Glomerular visceral epithelial cell (primary cell): ENCODE results near the gene ZNF629.
"Not testable (repeated sequence)": the region's sequence is repeated elsewhere in the genome, so short reads cannot be mapped to it uniquely, and the experiment has no call there.

Experiments used
- DNase-seq: peaks from one replicate; pipeline ENCODE4 v3.0.0-alpha.2; 2016; ENCODE audit errors: extremely low spot score

ZNF629 gene

GRCh38 chr16:30786936-30787612, at the start of gene ZNF629:
TSS of gene ZNF629 (minus strand) at chr16:30787205. CDS start at chr16:30784482, 2,723 bp downstream.
- DNase-seq: peak; percentile 59

GRCh38 chr16:30834130-30834740, 47.2 kb upstream of the ZNF629 start:
- DNase-seq: no peak

GRCh38 chr16:30830072-30830417, 43.0 kb upstream of the ZNF629 start:
- DNase-seq: no peak

DNA sequence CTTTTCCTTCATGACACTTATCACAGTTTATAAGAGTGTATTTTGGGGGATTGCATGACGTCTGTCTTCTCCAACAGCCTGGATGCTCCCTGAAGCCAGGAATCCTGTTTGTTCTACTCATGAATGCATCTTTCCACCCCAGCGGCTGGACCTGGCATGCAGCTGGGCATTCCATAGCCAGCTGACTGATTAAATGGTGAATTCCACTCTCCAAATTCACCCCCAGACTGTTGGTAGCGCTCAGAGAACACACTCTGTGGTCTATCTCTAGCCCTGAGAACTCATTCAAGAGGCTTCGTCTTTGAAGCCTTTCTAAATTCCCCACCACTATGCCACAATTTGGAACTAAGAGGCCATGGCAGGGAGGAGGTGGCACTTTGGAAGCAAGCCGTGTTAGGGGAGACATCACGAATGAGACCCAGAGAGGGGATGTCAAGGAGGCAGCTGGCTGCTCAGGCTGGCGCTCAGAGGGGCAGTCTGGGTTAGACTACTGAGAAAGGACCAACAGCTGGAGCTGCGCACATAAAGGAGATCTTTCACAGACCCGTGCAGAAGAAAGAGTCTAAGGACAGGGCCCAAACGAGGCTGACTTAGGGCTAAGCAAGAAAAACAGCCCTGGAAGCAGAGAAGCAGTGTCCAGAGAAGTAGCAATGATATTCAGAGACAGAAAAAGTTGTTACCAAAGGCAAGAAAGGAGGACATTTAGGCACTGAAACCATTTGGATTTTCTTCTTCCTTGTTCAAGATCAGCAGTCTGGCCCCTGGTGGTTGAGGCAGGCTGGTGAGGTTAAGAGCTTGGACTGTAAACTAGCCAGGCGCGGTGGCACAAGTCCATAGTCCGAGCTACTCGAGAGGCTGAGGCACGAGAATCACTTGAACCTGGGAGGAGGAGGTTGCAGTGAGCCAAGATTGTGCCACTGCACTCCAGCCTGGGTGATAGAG, 42.4 kb upstream of the ZNF629 start:
- no peak for DNase-seq

GRCh38 chr16:30821891-30822290, 34.9 kb upstream of the ZNF629 start:
- no peak for DNase-seq

GRCh38 chr16:30821441-30821840, 34.4 kb upstream of the ZNF629 start:
- DNase-seq: not testable (repeated sequence)

DNA sequence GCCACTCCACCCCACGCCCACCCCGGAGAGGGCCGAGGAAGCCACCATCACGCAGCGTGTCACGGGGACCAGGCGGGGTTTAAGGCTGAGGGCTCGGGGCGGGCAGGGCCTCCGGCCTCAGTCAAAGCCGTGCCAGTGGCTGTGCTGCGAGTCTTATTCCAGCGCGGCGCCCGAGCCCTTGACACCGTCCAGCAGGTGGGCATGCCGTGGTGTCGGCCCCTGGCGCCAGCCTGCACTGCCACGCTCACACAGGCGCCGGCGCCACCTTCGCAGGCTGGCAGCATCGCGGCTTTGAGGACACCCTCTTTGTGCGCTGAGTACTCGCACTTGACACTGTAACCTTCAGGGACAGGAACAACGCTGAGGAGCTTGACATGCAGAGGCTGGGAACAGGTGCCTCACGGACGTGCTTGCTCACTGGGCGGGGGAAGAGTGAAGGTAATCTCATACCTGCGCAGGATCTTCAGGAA, 34.0 kb upstream of the ZNF629 start:
- no peak for DNase-seq

DNA sequence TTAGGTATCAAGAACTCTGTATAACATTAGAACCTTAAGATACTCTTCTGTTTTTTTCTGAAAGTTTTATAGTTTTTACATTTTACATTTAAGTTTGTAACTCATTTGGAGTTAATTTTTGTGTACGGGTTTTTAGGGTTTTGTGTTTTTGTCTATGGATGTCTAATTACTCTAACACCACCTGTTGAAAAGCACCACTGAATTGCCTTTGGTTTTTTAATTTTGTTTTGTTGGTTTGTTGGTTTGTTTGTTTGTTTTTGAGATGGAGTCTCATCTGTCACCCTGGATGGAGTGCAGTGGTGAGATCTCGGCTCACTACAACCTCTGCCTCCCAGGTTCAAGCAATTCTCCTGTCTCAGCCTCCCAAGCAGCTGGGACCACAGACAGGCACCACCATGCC, 29.8 kb upstream of the ZNF629 start:
- no peak for DNase-seq

GRCh38 chr16:30813821-30814189, 26.8 kb upstream of the ZNF629 start:
- no peak for DNase-seq

DNA sequence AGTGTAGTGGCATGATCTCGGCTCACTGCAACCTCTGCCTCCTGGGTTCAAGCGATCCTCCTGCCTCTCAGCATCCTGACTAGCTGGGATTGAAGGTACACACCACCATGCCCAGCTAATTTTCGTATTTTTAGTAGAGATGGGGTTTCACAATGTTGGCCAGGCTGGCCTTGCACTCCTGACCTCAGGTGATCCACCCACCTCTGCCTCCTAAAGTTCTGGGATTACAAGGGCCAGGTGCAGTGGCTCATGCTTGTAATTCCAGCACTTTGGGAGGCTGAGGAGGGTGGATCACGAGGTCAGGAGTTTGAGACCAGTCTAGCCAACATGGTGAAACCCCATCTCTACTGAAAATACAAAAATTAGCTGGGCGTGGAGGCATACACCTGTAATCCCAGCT, 22.7 kb upstream of the ZNF629 start:
- DNase-seq: not testable (repeated sequence)

DNA sequence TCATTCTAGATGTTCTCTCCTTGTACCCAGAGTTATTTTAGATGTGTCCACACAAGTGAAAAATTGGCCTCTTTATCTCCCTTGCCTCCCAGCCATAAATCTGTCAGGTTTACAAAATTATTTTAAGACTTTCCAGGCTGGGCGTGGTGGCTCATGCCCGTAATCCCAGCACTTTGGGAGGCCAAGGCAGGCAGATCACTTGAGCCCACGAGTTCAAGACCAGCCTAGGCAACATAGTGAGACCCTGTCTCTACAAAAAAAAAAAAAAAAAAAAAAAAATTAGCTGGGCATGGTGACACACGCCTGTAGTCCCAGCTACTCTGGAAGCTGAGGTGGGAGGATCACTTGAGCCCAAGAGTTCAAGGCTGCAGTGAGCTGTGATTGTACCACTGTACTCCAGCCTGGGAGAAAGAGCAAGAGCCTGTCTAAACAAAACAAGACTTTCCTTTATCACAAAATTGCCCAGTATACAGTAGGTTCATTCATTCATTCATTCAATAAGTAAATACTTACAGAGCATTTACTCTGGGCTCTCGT, 22.0 kb upstream of the ZNF629 start:
- not testable (repeated sequence) for DNase-seq

- no peak for DNase-seq
These were observed 21.1 kb upstream of the ZNF629 start for GRCh38 chr16:30808146-30808545.

GRCh38 chr16:30805370-30806169, 18.6 kb upstream of the ZNF629 start:
- peak; percentile 79 for DNase-seq

- no peak for DNase-seq
These were observed 18.0 kb upstream of the ZNF629 start for GRCh38 chr16:30805056-30805369.

- DNase-seq: no peak
These were observed 15.9 kb upstream of the ZNF629 start for GRCh38 chr16:30802936-30803335.

DNA sequence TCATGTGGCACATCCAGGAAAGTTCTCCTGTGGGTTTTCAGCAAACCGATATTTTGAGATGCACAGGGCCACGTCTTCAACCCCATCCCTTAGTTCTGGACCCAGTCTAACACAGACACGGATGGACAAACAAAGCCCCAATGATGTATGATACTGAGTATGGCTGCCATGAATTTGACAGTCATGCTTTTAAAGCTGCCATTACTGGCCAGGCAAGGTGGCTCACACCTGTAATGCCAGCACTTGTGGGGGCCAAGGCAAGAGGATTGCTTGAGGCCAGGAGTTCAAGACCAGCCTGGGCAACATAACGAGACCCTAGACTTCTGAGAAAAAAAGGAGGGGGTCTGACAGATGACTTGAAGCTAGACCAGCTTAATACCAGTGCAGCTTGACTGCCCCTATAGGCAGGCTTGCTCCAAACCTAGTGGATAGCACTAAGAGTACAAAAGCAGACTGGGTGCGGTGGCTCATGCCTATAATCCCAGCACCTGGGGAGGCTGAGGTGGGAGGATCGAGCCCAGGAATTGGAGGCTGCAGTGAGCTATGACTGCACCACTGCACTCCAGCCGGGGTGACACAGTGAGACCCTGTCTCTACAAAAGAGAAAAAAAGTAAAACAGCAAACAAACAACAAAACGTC, 10.8 kb upstream of the ZNF629 start:
- DNase-seq: no peak

DNA sequence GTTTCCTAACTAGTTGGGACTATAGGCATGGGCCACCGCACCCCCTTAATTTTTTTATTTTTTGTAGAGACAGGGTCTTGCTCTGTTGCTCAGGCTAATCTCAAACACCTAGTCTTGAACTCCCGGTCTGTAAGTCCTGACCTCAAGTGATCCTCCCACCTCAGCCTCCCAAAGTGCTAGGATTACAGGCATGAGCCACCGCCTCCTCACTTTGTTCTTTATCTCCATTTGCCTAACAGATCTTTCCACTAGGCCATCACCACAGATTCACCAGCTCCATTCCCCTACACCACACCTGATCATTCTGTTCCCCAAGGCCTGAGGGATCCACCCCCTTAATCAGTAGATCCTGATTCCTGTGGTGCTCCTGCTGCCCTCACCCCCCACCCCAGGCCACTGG, 7.6 kb upstream of the ZNF629 start:
- DNase-seq: no peak

DNA sequence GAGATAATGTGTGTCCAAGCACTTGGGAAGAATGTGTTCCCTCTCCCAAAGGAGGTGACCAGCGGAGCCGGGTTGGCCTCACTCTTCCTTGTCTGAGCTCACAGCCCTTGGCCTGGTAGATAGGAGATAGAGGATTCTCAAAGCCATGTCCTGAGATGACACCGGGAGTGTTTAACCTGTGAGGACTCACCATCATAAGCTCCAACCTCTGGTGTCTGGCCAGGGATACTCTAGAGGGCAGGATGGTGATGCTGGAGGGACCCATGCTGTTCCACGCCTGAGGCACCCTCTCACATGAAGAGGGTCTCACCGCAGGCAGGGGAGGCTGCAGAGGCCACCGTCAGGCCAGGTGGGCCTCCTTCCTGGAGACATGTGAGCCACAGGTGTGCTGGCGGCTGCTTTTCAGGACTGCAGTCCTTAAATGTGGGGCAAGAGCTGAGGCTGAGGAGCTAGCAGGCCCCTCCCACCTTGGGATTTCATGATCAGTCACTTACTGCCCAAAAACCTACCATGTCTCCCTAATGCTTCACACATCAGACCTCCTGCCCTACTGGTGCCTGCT, 6.6 kb upstream of the ZNF629 start:
- no peak for DNase-seq

DNA sequence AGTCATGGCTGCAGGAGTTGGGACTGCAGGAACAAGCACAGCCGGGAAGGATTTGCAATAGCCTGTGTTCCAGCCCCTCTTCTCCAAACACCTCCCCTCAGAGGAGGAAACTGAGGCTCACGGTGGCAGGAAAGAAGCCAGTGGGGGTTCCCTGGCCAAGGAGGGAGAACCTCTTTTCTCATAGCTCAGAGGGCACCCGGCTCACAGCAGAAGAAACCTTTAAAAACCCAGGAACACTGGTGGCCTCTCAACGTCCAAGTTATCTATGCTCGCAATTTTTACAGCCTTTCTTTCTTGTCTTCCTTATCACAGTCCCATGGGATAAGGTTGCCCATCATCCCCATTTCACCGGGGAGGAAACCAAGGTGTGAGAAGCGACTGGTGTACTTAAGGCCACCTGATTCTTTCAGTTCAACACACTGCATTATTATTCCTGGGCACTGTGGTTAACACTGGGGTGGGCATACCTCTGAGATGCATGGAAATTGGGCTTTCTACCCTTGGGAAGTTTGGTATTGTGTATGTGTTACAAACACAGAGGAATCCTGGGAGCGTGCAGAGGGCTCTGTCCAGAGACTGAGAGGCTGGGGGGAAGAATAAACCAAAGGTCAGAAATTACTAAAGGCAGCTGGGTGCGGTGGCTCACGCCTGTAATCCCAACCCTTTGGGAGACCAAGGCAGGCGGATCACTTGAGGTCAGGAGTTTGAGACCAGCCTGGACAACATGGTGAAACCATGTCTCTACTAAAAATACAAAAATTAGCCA, 791 bp upstream of the ZNF629 start:
- no peak for DNase-seq
